HG03565 (cell line): Measurements from ENCODE around the gene CARD8.
A peak's percentile ranks its signal among the peaks of the same experiment; 100 is the strongest.

Experiments used
- ATAC-seq: cut with Tn5 transposase; IDR thresholded peaks from one replicate; pipeline ENCODE4 v1.9.1; 2021; ENCODE audit warnings: mild to moderate bottlenecking, moderate library complexity; ENCODE audit not compliant: unreplicated experiment

The CARD8 gene

DNA sequence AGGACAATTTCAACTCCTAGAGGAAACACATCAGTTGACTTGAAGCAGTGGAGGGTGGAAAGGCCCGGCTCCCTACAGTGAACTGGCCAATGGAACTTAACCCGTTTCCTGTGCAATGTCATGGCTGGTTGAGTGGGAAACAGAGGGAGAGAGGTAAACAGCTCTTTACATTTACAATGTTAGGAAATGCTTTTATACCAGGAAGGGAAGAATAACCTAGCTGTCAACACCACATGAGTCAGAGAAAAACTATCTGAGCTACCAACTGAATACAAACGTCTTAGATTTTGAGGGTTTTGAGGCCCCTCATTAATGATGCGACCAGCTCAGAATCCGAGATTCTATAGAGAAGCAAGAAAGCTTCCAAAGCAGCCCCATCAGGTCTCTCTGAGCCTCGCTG, 36.7 kb downstream of the CARD8 start:
- no peak for ATAC-seq

DNA sequence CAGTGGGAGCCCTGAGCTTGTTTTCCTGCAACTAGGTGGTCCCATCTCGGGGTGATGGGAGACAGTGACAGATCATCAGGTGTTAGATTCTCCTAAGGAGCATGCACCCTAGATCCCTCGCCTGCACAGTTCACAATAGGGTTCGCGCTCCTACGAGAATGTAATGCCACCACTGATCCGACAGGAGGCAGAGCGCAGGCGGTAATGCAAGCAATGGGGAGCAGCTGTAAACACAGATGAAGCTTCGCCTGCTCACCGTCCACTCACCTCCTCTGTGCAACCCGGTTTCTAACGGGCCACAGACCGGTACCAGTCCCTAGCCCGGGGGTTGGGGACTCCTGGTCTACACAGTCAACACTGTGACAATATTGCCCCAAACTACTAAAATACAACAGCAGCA, 38.8 kb downstream of the CARD8 start:
- ATAC-seq: no peak

DNA sequence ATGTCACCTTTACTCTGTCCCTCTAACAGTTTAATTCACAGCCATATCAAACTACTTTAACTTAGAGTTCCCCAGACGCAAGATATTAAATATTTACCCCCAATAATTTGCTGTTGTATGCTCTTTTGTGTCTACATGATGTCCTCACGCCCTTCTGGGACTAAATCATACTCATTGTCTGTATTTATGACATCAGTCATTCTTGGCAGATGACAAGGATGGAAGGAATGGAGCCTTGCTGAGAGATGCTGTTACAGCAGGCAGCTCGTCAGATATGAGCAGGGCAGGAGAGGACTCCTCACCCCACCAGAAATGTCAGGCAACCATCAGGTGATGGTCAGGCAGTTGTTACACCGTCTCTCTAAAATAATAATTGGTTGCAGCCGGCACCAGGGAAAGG, 41.8 kb downstream of the CARD8 start:
- ATAC-seq: no peak

DNA sequence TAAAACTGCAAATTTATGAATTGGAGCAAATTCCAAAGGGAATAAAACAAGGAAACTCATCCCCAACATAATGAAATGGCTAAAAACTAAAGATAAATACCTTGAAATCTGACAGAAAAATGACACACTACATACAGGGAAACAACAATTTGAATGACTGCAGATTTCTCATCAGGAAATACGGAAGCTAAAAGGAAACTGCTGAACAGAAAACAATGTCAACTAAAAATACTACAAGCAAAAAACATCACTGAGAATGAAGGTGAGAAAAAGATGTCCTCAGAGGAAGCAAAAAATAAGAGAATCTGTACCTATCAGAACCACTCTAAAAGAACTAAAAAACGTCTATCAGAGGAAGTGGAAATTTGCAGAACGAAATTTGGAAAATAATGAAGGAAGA, 45.7 kb downstream of the CARD8 start:
- ATAC-seq: no peak

DNA sequence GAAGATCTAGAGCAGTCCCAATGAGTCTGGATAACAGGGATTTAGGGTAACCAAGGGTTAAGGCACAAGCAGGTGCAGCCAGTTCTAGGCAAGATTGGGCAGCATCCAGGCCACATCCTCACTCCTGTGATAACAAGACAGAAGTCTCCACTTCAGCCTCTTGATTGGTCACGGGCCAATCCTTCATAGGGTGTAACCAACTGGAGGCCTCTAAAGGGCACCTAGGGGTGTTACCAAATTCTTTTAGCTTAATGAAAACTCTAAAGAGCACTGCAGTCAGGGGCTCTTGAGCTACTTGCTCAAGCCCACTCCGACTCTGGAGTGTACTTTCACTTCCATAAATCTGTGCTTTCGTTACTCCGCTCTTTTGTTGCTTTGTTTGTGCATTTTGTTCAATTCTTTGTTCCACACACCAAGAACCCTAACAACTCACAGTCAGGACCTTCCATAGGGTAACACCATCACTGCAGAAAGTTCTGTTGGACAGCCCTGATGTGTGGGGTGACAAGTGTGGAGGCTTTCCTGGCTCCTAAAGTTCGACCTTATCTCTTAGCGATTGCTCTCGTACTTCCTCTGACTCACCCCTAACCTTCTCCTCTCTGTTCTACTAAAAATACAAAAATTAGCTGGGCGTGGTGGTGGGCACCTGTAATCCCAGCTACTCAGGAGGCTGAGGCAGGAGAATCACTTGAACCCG, 49.2 kb downstream of the CARD8 start:
- ATAC-seq: no peak

DNA sequence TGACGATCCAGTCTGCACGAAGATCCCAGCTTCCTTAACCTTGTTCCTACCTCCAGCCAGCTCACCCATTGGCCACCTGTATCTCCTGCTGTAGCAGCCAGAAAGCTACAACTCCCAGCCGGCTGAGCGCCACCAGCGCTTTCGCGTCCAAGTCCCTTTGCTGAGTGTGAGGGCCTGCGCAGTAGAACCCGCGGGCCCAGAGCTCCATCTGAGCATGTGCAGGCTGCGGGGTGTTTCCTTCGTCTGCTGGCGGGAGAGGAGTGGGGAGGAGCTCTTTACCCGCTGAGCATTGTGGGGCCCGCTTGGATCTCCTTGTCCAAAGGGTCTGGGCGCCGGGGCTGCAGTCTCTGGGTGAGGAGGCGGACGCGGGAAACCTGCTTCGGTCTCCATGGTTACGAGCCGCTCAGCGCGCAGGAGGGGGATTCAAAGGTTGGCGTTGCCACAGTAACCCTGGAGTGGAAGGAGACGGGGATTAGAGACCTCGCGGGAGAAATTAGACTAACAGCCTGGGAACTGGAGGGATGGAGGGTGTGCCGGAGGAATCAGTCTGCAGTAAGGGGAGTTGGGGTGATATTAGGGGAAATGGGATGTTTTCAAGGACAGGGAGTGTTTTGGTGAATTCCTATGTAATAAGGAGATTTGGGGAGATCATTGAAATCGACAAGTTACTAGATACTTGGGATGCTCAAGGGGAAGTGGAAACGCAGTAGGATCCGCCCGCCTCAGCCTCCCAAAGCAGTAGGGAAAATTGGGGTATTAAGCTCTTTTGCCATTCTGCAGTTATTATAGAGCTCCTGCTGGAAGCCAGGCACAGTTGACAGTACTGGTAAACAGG, 51.7 kb downstream of the CARD8 start:
- peak; percentile 79 for ATAC-seq

DNA sequence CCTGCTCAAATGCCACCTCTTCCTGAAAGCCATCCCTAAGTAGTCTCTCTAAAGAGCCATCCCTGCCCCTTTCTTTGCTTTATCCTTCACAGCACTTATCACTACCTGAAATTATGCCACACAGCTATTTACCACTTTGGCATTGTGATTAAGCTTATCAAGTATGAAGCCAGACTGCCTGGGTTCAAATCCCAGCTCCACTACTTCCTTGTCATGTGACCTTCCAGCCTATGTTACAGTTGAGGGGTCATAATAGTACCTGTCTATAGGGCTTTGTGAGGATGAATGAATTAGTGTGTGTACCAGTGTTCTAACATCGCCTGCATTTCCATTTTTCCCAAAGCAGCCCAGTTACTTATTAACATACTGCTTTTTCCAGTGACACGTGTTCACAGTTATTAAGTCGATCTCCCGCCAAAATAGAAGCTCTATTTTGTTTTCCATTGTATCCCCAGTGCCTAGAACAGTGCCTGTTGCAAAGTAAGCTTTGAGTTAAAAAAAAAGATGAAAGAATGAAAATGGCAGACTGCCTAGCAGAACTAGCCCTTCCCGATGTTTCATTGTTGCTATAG, 52.4 kb downstream of the CARD8 start:
- no peak for ATAC-seq

DNA sequence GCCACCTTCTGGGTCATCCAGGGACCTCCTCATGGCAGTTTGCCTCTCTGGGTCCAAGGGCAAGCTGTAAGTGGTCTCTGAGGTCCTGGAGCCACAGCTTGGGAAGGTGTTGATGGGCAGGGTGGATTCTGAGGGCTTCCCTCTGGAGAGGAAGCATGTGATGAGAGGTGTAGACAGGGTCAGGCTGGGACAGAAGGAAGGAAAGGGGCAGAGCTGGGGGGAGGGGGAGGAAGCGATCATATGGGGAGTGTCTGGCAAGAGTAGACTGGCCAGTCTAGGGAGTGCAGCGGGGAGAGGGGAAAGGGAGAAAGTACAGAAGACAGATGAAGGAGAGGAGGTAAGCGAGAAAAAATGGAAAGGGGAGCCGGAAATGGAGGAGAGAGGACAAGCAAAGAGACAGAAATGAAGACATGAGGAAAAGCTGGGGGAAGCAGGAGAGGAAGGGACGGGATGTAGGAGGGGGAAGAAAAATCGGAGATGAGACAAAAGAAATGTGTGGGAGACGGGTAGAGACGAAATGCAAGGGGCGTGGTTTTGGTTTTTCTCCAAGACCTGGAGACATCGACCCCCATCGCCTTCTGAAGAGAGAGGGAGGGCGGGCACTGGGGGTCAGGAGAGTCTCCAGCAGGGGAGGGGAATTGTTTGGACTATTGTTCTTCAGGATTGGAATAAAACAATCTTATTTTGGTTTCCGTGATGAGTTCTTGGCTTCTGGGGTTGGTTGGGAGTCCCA, 58.6 kb downstream of the CARD8 start:
- ATAC-seq: no peak

DNA sequence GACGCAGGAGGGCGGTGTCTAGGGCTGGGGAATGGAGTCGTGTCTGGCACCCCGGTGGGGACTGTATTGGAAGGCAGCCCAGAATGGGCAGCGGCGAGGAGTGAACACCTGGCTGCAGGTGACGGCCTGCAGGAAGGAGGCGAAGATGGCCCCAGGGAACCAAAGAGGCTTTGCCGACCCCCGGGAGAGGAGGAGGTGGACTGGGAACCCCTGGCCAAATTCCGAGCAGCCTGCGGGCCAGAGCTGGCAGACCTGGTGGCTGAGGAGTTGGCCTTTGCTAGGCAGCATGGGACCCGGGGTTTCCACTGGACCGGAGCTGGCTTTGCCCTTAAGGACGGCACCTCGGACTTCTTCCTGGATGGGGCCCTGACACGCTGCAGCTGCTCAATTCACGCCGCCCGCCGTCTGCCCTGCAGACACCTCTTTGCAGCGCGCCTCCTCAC, 59.4 kb downstream of the CARD8 start:
- no peak for ATAC-seq

DNA sequence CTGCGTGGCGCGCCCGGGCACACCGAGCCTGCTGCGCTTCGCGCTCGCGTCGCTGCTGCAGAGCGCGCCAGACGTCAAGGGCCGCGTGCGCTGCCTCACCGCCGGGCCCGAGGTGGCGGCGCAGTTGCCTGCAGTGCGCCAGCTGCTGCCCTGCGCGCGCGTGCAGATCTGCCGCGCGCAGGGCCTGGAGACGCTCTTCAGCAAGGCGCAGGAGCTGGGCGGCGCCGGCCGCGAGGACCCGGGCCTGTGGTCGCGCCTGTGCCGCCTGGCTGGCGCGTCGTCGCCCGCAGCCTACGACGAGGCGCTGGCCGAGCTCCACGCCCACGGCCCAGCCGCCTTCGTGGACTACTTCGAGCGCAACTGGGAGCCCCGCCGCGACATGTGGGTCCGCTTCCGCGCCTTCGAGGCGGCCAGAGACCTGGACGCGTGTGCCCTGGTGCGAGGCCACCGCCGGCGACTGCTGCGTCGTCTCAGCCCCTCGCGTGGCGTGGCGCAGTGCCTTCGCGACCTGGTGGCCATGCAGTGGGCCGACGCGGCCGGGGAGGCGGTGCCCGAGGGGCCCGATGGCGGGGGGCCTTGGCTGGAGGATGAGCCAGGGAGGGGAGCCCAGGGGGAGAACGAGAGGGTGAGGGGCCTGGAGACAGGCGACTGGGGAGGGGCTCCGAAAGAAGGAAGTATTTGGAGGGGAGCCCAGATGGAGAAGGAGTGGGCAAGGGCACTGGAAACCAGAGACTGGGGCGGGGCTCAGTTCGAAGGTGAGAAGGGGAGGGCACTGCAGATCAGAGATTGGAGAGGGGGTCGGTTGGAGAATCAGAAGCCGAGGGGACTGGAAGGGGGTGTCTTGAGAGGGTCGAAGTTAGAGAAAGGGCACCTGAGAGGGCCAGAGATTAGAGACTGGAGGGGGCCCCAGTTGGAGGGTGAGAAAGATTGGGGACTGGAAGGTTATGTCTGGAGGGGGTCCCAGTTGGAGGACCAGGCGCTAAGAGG, 60.6 kb downstream of the CARD8 start:
- no peak for ATAC-seq

DNA sequence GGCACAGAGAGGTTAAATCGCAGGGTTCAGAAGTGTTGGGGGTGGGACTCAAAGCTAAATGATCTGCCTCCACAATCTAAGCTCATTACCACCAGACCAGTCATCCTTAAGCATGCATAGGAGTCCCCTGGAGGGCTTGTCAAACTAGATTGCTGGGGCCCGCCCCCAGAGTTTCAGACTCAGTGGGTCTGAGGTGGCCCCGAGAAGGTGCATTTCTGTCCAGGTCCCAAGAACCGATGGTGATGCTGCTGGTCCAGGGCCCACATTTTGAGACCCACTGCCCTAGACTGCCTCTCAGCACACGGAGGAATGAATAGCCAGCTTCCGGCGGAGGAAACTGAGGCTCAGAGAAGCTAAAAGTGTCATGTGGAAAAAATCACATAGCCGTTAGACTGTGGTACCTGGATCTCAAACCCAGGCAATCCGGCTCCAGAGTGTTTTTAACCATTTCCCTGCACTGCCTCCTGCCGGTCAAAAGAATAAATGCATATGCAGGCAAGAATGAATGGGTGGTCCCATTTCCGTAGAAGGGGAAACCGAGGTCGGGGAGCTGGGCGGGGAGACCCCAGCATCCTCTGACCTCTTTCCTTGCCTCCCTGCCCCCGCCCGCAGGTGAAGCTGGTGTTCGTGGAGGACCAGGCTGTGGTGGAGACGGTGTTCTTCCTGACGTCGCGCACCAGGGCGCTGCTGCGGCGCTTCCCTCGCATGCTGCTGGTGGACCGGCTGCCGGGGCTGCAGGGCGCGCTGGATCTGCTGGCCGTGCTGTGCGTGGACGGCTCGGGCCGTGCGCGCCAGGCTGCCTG, 61.5 kb downstream of the CARD8 start:
- ATAC-seq: no peak

DNA sequence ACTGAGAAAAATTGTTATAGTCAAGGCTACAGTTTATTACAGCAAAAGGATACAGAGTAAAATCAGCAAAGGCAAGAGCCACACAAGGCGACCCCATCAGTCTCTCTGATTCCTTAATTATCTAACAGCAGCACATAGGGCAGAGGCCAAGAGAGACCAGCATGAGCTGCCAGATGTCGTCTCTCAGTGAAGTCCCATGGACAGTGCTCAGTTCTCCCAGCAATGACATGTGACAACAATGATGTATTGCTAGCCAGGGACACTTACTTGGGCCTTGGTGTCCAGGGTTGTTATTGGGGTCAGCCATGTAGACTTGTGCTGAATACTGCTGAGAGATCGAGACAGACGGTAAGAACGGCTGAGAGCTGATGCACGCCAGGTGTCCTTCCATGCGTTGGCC, 63.0 kb downstream of the CARD8 start:
- no peak for ATAC-seq

DNA sequence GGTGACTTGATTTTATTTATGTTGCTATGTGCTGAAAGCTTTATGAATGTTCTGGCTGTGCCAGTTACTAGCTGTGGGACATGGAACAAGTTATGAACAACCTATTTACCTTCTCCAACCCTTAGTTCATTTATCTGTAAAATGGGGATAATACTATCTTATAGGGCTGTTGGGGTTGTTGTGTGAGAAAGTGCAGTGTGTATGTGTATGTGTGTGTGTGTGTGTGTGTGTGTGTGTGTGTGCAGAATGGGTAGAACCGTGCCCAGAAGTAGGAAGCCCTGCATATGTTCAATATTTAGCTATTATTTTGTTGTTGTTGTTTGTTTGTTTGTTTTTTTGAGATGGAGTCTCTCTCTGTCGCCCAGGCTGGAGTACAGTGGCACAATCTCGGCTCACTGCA, 64.8 kb downstream of the CARD8 start:
- no peak for ATAC-seq

DNA sequence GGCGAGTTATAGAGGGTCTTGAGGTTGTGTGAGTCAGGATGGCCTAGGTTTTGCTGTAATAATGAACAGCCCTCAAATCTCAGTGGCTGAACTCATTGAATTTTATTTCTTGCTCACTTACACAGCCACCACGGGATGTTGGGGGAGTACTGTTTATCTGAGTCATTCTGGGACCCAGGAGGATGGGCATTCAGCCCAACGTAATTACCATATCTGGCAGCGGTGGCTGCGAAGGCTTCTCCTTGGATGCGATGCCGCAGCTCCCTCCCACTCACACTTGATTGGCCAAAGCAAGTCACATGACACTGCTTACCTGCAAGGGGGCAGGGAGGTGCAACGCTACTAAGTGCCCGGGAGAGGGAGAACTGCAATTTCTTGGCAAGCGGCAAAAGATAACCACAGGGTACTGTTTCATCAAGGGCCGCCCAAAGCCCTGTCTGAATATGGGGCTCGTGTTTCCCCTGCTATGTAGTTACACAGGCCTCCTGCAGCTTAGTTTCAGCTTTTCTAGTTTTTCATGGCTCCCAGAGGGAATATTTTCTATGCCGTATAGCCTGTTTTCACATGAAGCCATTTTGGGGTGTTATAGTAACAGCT, 65.3 kb downstream of the CARD8 start:
- no peak for ATAC-seq

DNA sequence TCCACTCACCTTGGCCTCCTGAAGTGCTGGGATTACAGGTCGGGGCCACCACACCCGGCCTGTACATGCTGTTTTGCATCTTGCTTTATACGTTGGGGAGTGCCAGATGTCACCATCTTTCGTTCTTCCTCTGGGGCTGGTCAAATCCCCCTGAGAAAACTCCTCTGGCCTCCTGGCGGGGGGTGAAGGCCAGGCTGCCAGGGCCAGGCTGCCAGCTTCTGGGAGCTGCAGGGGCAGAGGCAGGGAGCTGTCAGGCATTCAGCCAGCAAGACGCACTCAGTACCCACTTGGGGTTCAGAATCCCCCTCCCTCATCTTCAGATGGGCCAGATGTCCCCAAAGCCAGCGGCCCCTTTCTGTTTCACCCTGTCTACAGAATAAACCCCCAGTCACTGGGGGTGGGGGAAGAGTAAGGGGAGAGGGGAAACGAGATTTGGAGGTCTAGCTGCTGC, 69.1 kb downstream of the CARD8 start:
- no peak for ATAC-seq

DNA sequence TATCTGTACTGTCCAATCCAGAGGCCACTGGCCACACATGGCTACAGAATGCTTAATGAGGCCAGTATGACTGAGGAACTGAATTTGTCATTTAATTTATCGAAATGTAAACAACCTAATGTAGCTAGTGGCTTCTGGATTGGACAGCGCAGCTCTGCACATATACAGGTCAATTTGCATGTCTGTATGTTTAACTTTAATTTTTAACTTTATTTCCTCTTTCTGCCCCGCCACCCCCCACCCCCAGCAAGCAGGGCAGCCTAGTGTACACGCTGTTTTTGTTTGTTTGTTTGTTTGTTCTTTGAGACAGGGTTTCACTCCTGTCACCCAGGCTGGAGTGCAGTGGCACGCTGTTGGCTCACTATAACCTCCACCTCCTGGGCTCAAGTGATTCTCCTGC, 69.7 kb downstream of the CARD8 start:
- ATAC-seq: no peak

DNA sequence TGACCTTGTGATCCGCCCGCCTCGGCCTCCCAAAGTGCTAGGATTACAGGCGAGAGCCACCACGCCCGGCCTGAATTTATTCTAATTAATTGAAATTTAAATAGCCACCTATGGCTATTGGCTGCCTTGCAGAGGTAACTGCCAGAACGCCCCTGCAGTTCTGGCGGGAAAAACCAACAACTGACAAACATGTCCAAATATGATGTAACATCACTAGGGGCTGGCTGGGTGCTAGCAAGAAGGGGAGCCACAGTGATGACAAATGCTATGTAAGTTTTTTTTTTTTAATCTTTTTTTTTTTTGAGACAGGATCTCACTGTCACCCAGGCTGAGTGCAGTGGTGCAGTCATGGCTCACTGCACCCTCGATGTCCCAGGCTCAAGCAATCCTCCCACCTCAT, 72.4 kb downstream of the CARD8 start:
- ATAC-seq: no peak

DNA sequence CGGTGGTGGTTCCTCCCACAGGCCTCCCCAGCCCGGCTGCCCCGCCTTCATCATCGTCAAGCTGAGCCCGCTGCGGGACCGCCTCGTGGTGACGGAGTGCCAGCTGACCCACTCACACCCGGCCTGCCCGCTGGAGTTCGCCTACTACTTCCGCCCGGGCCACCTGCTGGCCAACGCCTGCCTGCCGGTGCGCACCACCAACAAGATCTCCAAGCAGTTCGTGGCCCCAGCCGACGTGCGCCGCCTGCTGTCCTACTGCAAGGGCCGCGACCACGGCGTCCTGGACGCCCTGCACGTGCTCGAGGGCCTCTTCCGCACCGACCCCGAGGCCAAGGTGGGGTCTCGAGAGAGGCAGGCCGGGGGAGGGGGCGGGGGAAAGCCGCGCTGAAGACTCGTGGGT, 73.3 kb downstream of the CARD8 start:
- no peak for ATAC-seq

DNA sequence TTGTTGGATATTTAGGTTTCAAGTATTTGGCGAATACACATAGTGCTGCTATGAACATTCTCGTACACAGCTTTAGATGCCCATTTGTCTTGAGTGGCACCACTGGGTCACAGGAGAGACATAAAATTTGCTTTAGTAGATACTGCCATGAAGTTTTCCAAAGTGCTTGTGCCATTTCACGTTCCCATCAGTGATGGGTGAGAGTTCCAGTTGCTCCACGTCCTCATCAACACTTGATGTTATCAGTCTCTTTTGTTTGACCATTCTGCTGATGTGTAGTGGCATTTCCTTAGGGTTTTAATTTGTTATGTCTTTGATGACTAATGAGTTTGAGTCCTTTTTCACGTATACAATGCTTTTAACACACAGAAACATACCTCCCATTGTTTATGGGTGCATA, 74.2 kb downstream of the CARD8 start:
- no peak for ATAC-seq
